ENCODE measurements around the gene UMAD1. TPM values are rescaled to one million over a fixed set of nuclear protein-coding genes. Genes with fewer than 3 reads are reported as not detected.

The UMAD1 gene
- total RNA-seq, 2 donors from 2014 or later: 21.9 to 26.3 TPM

- TF ChIP-seq, protein P1, sequence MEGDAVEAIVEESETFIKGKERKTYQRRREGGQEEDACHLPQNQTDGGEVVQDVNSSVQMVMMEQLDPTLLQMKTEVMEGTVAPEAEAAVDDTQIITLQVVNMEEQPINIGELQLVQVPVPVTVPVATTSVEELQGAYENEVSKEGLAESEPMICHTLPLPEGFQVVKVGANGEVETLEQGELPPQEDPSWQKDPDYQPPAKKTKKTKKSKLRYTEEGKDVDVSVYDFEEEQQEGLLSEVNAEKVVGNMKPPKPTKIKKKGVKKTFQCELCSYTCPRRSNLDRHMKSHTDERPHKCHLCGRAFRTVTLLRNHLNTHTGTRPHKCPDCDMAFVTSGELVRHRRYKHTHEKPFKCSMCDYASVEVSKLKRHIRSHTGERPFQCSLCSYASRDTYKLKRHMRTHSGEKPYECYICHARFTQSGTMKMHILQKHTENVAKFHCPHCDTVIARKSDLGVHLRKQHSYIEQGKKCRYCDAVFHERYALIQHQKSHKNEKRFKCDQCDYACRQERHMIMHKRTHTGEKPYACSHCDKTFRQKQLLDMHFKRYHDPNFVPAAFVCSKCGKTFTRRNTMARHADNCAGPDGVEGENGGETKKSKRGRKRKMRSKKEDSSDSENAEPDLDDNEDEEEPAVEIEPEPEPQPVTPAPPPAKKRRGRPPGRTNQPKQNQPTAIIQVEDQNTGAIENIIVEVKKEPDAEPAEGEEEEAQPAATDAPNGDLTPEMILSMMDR (IDR thresholded peaks at IDR 0.05): no peak
- H3K27ac ChIP-seq: peak overlapping the region; percentile 79
- no peaks in the 10 kb centered on the region for H3K27me3 ChIP-seq
- no peaks in the 10 kb centered on the region for H3K9me3 ChIP-seq
- intact Hi-C loops (cut with DNase I): no loop called here
- H3K36me3 ChIP-seq: no peaks in the 10 kb centered on the region
- H3K4me3 ChIP-seq: peak overlapping the region; percentile 72
- peak overlapping the region; percentile 74 to 99 for H3K9ac ChIP-seq (ENCODE audit: low read depth in 2 of 2, low read length in 2 of 2)
- DNase-seq: peak; percentile 39
- H3K4me1 ChIP-seq: peaks cover 10% of the 10 kb centered on the region
These were observed 718 bp upstream of the UMAD1 start for GRCh38 chr7:7639847-7640220.

GRCh38 chr7:7641129-7641663 is 644 bp downstream of the UMAD1 start:
- peak overlapping the region; percentile 96 to 99 for H3K9ac ChIP-seq (ENCODE audit: low read depth in 2 of 2, low read length in 2 of 2)
- peak; percentile 31 for DNase-seq

GRCh38 chr7:7642081-7642480 is 1.5 kb downstream of the UMAD1 start:
- no peaks in the 10 kb centered on the region for H3K9me3 ChIP-seq
- peak overlapping the region in 1 of 2 donors; percentile 99 for H3K9ac ChIP-seq (ENCODE audit: low read depth in 2 of 2, low read length in 2 of 2)
- peaks cover 10% of the 10 kb centered on the region for H3K4me1 ChIP-seq
- no peaks in the 10 kb centered on the region for H3K36me3 ChIP-seq
- H3K27ac ChIP-seq: peak overlapping the region; percentile 95
- TF ChIP-seq, protein P1 (IDR thresholded peaks at IDR 0.05): no peak
- H3K4me3 ChIP-seq: no peak overlapping the region
- no peaks in the 10 kb centered on the region for H3K27me3 ChIP-seq
- intact Hi-C loops (cut with DNase I): no loop called here
- DNase-seq: peak; percentile 65

More at GRCh38 chr7:7641129-7641663, 644 bp downstream of the UMAD1 start:
- H3K9me3 ChIP-seq: no peaks in the 10 kb centered on the region
- peaks cover 10% of the 10 kb centered on the region for H3K4me1 ChIP-seq
- H3K27ac ChIP-seq: peak overlapping the region; percentile 95
- TF ChIP-seq, protein P1 (IDR thresholded peaks at IDR 0.05): no peak
- peak overlapping the region; percentile 72 for H3K4me3 ChIP-seq
- H3K36me3 ChIP-seq: no peaks in the 10 kb centered on the region
- intact Hi-C loops (cut with DNase I): no loop called here
- H3K27me3 ChIP-seq: no peaks in the 10 kb centered on the region

- TF ChIP-seq, protein P1 (IDR thresholded peaks at IDR 0.05): no peak
- Histone ChIP-seq H3K27ac (no peak overlapping the region), H3K9ac (ENCODE audit: low read depth in 2 of 2, low read length in 2 of 2) (no peak overlapping the region), H3K9me3 (no peaks in the 10 kb centered on the region), H3K36me3 (no peaks in the 10 kb centered on the region), H3K27me3 (no peaks in the 10 kb centered on the region), H3K4me1 (peaks cover 3% of the 10 kb centered on the region), H3K4me3 (no peak overlapping the region)
- intact Hi-C loops (cut with DNase I): no loop called here
- DNase-seq: no peak
These were observed 7.0 kb downstream of the UMAD1 start for GRCh38 chr7:7647495-7648036.

DNA sequence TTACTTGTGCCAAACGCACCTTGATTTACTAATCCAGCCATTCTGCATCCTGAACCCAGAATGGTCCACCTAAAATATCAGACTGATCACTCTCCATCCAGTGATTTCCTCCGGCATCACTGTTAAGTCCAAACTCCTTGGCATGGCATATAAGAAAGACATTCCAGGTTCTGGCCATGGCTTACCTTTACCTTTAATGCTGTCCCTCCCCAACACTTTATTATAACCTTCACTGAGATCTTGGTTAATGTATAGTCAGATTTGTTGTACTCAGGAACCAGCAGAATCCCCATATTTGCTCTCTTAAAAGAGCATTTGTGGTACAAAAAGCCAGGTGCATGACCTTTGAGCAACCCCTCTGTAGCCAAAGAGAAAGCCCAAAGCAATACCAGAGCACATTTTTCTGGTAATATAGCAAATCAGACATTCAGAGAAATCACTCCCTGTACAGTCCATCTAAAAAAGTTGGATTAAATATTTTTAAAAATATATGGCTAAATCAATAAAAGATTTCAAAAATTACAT is 10.2 kb downstream of the UMAD1 start:
- no peak overlapping the region for H3K4me3 ChIP-seq
- no peak overlapping the region for H3K27ac ChIP-seq
- intact Hi-C loops (cut with DNase I): no loop called here
- H3K27me3 ChIP-seq: no peaks in the 10 kb centered on the region
- no peaks in the 10 kb centered on the region for H3K36me3 ChIP-seq
- H3K9ac ChIP-seq (ENCODE audit: low read depth in 2 of 2, low read length in 2 of 2): no peak overlapping the region
- TF ChIP-seq, protein P1 (IDR thresholded peaks at IDR 0.05): no peak
- H3K9me3 ChIP-seq: no peaks in the 10 kb centered on the region
- H3K4me1 ChIP-seq: no peaks in the 10 kb centered on the region
- no peak for DNase-seq
